Ramos (cell line): ENCODE measurements around the gene DDX6.
"Not testable (repeated sequence)": the region's sequence is repeated elsewhere in the genome, so short reads cannot be mapped to it uniquely, and the experiment has no call there.

ENCODE experiments used
- in situ Hi-C: fragments of 300-500 bp; cut with MboI; formaldehyde crosslinking; loops from one replicate; pipeline ENCODE4 v1.14.3; 2022; ENCODE audit warnings: low sequenced_read_pairs; ENCODE audit not compliant: unreplicated experiment

The DDX6 gene

GRCh38 chr11:118746988-118747585 lies 43.9 kb downstream of the DDX6 start:
- in situ Hi-C loops: no loop called here

GRCh38 chr11:118744046-118744445 lies 46.9 kb downstream of the DDX6 start:
- in situ Hi-C loops: no loop called here

GRCh38 chr11:118742304-118742703 lies 48.7 kb downstream of the DDX6 start:
- in situ Hi-C loops: no loop called here

- in situ Hi-C loops: no loop called here
Observed at GRCh38 chr11:118740892-118741291, 50.1 kb downstream of the DDX6 start.

GRCh38 chr11:118735203-118735602 lies 55.8 kb downstream of the DDX6 start:
- in situ Hi-C loops: no loop called here

GRCh38 chr11:118734031-118734430 lies 56.9 kb downstream of the DDX6 start:
- in situ Hi-C loops: no loop called here

GRCh38 chr11:118729753-118730152 lies 61.2 kb downstream of the DDX6 start:
- in situ Hi-C loops: not testable (repeated sequence)

GRCh38 chr11:118728112-118728511 lies 62.9 kb downstream of the DDX6 start:
- in situ Hi-C loops: not testable (repeated sequence)

GRCh38 chr11:118727721-118728066 lies 63.3 kb downstream of the DDX6 start:
- in situ Hi-C loops: not testable (repeated sequence)

GRCh38 chr11:118727001-118727720 lies 63.8 kb downstream of the DDX6 start:
- in situ Hi-C loops: not testable (repeated sequence)

GRCh38 chr11:118721478-118722015 lies 69.4 kb downstream of the DDX6 start:
- in situ Hi-C loops: not testable (repeated sequence)

- in situ Hi-C loops: not testable (repeated sequence)
Observed at GRCh38 chr11:118720740-118721139, 70.2 kb downstream of the DDX6 start.

- in situ Hi-C loops: not testable (repeated sequence)
Observed at GRCh38 chr11:118720078-118720477, 70.9 kb downstream of the DDX6 start.

GRCh38 chr11:118718562-118718961 lies 72.4 kb downstream of the DDX6 start:
- in situ Hi-C loops: not testable (repeated sequence)

- in situ Hi-C loops: not testable (repeated sequence)
Observed at GRCh38 chr11:118717733-118718132, 73.2 kb downstream of the DDX6 start.

GRCh38 chr11:118717221-118717620 lies 73.7 kb downstream of the DDX6 start:
- in situ Hi-C loops: not testable (repeated sequence)

GRCh38 chr11:118715837-118716260 lies 75.1 kb downstream of the DDX6 start:
- in situ Hi-C loops: no loop called here

- in situ Hi-C loops: no loop called here
Observed at GRCh38 chr11:118715245-118715831, 75.6 kb downstream of the DDX6 start.

GRCh38 chr11:118714816-118715215 lies 76.1 kb downstream of the DDX6 start:
- in situ Hi-C loops: no loop called here

- in situ Hi-C loops: not testable (repeated sequence)
Observed at GRCh38 chr11:118714416-118714815, 76.5 kb downstream of the DDX6 start.

- in situ Hi-C loops: no loop called here
Observed at GRCh38 chr11:118708296-118708695, 82.7 kb downstream of the DDX6 start.

GRCh38 chr11:118706546-118706825 lies 84.5 kb downstream of the DDX6 start:
- in situ Hi-C loops: no loop called here
